Hippocampal formation (tissue), 2 donors: ENCODE results near the gene HS6ST1.

Experiments
- DNase-seq, 2 donors: peaks; one replicate each; lab custom pipeline; 2025; lab: John Stamatoyannopoulos, UW

HS6ST1 gene

DNA sequence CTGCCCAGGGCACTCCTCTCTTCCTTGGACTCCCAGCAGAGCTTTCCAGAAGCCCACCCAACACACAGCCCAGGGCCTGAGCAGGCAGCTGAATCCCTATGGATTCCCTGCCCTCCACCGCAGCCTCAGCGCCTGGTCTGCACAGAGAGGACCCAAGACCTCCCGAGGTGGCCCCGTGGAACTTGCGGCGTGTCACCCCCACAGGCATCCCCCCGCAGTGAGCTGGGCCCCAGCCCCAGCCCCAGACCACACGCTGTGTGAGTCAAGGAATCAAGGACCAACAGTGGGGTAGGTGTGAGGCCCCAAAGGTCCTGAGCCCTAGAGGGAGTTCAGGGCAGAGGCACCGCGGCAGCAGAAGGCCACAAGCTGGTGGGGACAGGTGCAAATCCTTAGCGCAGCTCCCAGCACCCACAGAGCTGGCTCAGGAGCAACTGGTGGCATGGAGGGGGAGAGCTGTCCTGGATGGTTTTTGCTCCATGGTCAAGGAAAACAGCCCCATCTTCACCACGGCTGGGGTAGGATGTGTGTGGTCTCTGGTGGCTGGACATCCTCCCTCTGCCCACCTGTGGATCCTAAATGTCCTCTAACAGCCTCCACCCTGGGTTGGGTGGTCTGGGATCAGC is 8.5 kb downstream of the HS6ST1 start:
- no peak for DNase-seq

DNA sequence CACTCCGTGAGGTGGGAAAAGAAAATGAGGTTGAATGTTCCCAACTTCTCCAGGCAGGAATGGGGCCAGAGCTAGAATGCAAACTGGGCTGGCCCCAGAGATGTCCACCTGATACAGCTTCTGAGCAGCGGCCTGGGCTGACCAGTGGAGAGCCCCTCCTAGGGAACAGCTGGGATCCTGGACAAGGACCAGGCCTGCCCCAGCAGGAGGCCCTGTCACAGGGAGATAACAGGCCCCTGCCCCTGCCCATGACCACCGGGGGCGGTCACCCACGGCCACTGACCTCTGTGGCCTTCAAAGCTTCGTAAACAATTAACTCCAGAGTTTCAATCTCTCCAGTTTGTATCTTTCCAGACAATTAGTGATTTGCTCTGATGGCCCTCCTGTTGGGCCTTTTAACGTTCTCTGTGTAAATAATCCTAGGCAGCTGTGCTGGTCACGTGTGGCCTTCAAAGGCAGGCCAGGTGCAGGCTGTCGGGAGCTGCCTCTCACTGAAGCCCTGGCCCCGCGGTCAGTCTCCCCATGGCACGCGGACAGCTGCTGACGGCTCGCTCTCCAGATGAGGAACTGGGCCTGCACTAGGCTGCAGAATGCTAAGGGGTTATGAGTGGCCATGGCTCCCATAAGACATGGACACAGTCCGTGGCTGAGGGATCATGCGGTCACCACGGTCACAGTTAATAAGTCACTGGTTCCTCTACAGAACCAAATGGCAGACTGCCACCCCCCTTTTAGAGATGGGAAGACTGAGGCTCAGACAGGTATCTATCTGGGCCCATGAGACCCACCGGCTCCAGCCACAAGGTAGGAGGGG is 9.2 kb downstream of the HS6ST1 start:
- DNase-seq = peak in 1 of 2 donors; percentile 41

GRCh38 chr2:128308889-128309279 is 9.8 kb downstream of the HS6ST1 start:
- no peak for DNase-seq

DNA sequence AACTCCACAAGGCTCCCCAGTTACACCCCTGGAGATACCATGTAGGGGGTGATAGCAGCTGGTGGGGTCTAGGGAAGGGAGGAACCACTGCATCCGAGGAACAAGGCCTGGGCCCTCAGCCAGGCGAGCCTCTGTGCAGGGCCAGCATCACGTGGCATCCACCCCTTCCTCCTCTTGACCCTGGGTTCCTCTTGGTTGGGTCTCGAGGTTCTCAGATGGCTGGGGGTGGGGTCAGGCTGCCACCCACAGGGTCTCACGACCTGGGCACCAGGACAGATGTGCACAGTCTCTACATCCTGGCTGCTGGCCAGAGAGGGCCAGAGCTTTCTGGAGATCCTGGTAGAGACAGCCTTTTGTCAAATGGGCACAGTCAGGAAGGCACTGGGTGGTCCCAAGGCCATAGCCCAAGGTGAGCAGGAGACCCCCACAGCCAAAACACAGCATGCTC is 10.4 kb downstream of the HS6ST1 start:
- DNase-seq = peak in 1 of 2 donors; percentile 31

GRCh38 chr2:128307595-128307994 is 11.1 kb downstream of the HS6ST1 start:
- DNase-seq = no peak

- DNase-seq = no peak
Measured at GRCh38 chr2:128306931-128307460, 11.7 kb downstream of the HS6ST1 start.

DNA sequence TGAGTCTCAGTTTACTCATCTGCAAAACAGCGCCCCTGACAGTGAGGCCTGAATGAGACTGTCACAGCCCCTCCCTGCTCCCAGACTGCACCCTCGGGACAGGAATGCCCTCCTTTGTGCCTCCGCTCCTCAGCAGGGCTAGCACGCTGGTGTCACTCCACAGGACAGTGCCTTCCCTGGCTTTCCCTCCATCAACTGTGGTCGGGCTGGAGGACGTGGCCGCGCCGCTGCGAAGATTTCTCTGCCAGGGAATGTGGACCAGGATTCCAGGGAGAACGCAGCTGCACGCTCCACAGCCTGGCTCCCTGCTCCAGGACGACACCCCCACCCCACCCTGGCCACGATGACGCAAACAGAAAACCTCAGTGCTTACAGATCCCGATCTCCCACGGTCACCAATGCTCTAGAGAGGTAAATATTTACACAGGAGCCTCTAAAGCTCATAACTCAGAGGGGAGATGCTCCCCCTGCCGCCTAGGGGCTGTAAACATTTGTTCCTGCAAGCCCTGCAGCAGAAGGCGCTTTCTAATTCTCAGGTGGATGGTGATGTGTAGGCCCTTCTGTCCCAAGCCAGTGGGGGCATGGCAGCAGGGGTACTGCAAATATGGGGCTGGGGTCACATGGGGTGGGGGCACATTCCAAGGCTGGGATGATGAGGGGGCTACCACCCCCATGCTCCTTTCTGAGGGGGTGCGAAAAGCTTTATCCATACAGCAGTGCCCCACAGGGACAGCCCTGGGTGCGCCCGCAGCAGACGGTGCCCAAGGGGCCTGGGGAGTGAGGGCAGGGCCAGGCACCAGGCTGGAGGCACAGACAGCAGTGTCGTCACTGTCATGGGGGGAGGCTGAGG is 12.4 kb downstream of the HS6ST1 start:
- no peak for DNase-seq

DNA sequence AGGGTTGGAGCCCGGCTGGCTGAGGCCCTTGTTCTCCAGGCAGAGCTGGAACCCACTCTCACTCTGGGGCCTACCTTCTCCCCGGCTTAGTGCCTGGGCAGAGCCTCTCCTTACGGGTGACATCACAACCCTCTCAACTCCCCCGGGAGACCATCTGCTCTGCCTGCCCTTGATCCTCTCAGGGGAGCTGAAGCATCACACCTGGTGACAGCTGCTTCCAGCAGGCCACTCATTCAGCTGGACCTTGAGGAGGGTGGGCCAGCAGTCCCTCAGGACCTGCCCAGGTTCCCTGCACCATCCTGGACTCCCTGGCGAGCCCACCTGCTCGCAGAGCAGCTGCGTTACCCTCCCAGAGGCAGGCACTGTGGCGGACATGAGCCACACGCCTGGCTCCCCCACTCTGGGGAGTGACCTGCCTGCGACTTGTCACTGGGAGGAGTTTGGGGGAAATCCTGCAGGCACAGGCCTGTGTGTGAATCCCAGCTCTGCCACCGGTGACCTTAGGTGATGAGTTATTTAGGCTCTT is 13.1 kb downstream of the HS6ST1 start:
- no peak for DNase-seq

DNA sequence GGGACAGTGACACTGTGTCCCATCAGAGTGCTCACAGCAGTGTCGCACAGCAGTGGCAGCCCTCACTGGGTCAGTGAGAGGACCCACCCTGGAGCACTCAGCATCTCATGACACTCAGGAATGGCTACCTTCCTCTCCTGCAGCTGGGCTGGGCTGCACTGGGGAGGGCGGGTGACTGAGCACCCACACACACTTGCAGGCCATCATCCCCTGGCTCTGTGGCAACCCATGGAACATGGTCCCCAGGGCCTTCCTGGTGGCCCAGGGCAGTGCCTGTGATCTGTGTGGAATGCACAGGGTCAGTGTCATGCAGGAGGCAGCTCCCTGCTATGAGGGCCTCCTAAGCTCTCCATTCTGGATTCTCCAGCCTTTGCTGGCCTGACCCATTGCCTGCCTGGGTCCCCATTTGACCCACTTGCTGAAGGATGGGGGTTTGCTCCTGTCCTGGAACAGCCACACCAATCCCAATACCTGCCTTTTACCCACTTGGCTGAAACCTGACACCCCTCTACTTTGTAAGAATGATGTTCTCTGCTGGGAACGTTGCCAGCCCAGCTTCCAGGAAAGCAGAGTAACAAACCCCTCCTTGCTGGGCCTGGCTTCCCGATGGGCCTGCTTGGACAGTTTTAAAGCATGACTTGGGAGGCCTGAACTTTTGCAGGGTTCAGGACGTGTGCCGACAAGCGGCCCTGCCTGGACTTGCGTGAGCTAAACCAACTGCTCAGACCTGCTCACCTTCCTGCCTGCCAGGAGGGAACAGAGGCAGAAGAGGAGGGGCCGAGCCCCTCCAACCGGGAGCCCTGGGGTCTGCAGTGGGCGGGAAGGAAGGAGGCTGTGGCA is 13.7 kb downstream of the HS6ST1 start:
- no peak for DNase-seq

GRCh38 chr2:128304330-128304714 is 14.3 kb downstream of the HS6ST1 start:
- no peak for DNase-seq

DNA sequence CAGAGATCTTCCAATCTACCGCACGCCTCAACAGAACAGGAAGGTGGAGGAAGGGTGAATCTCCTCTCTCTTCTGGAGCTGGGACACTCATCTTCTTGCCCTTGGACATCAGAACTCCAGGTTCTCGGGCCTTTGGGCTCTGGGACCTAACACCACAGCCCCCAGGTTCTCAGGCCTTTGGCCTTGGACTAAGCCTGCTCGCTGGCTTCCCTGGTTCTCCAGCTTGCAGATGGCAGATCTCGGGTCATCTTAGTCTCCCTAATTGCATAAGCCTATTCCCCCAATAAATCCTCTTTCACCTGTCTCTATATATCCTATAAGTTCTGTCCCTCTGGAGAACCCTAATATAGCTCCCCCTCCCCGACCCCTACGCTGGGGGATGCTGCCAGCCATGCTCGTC is 14.8 kb downstream of the HS6ST1 start:
- DNase-seq = no peak

DNA sequence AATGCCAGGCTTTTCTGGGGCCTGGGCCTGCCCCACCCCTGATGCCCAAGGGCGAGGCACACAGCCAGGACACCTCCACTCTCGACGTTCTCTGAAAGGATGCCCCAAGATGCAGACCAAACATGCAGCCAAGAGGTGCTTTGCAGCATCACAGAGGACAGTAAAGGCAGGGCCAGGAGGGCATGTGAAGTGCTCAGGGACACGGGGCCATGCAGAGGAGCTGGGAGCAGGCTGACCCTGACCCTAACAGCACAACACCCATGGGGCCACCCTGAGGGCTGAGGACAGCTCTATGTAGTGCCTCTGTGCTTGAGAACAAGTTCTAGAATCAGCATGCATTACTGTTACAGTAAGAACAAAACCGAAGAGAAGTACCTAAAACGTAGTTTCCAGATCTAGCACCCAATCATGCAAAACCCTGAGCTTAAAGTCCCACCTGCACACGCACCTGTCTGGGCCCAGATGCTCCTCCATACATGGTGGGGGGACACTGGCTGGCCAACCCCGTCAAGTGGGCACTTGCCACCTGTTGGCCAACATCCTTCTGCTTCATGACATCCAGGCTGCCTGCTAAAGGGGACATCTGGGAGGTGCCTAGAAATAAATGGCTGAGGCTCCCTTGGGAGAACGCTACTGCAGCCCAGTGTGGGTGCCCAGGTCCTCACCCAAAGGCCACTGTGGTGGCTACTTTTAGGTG is 15.4 kb downstream of the HS6ST1 start:
- DNase-seq = no peak

DNA sequence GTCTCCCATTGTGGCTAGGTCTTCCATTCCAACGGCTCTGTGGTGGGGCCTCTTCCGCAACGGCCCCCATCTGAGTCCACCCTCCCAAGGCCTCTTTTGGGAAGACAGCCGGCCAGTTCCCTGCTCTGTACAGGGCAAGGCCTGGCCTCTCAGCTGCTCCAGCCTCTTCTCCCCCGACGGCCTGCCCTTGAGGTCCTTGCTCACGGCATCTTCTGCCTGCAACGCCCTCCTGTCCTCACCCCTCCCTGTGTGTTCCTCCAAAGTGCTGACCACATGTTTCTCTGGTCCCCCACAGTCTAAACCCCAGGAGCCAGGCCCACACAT is 16.0 kb downstream of the HS6ST1 start:
- DNase-seq = no peak

- DNase-seq = no peak
Measured at GRCh38 chr2:128302011-128302743, 16.5 kb downstream of the HS6ST1 start.

DNA sequence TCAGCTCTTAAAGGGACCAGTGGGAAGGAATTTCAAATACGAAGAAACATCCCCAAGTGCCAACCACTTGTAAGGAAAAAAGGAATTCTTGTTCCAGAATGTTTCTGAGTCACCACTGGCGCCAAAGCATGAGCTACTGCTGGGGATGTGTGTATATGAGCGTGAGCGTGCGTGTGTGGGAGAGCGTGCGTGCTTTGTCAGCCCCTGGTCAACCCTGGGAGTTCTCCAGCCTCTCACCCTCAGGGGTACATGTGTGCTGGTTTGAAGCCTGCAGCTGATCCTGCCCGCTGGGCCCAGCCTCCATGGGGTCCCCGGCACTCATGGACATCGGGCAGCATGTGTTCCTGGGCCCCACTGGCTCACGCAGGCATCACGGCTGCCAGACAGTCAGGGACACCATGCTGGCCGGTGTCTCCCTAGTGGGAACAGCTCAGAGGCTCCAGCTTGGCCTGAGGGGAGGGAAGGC is 17.1 kb downstream of the HS6ST1 start:
- DNase-seq = peak in 1 of 2 donors; percentile 66

GRCh38 chr2:128301021-128301420 is 17.6 kb downstream of the HS6ST1 start:
- DNase-seq = no peak

DNA sequence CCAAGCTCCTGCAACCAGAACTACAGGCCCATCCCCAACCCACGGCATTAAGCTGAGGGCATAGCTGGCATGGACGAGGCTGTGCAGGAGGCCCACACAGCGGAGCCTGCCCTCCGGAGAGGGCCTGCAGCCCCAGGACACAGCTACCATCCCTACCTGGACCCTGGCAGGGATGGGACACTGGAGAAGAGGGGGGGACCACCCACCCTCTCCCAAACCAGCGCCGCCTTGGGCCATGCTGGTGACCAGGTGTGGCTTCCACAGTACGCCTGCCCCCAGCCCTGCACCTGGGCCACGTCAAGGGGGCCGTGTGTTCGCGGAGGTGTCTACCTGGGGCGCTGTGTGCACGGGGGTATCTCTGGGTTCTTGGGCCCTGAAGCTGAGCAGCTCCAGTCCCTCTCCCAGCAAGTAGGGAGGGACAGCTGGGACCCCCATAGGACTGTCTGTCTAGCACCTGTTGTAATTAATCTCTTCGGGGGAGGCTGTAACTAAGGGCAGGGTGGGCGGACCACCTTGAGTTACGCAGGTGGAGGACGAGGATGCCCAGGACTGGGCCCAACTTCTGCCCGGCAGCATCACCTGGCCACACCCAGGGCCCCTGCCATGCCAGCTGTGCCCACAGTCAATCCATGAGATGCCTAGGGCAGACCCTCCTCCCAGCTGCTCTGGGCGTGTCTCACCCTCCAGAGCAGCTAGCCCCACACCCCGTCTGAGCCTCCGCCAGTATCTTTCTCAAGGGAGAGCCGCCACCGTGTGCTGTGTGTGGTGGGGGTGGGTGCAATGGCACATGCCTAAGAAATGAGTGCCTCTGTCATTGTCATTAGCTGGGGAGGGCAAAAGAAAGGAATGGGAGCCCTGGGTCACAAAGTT is 18.3 kb downstream of the HS6ST1 start:
- no peak for DNase-seq

DNA sequence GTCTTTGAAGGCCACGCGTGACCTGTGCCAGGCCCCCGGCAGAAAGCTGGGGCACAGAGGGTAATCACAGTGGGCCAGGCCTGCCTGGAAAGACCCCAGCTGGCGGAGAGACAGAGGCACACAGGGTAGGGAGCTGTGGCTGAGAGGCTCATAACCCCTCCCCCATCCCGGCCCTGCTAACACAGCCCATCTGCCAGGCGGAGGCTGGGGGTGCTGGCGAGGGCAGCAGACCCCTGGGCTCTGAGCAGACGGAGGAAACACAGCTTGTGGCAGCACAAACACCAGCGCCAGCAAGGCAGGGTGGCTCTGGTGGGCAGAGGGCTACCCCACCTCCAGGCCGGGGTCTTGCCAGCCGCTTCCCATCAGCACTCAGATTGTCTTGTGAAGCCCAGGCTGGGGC is 19.0 kb downstream of the HS6ST1 start:
- no peak for DNase-seq
